NCI-H748 (cell line): ENCODE measurements around the gene CCDC142.

Experiments used
- DNase-seq: peaks from one replicate; lab custom pipeline; 2025; ENCODE audit not compliant: unreplicated experiment; lab: John Stamatoyannopoulos, UW

Gene CCDC142

DNA sequence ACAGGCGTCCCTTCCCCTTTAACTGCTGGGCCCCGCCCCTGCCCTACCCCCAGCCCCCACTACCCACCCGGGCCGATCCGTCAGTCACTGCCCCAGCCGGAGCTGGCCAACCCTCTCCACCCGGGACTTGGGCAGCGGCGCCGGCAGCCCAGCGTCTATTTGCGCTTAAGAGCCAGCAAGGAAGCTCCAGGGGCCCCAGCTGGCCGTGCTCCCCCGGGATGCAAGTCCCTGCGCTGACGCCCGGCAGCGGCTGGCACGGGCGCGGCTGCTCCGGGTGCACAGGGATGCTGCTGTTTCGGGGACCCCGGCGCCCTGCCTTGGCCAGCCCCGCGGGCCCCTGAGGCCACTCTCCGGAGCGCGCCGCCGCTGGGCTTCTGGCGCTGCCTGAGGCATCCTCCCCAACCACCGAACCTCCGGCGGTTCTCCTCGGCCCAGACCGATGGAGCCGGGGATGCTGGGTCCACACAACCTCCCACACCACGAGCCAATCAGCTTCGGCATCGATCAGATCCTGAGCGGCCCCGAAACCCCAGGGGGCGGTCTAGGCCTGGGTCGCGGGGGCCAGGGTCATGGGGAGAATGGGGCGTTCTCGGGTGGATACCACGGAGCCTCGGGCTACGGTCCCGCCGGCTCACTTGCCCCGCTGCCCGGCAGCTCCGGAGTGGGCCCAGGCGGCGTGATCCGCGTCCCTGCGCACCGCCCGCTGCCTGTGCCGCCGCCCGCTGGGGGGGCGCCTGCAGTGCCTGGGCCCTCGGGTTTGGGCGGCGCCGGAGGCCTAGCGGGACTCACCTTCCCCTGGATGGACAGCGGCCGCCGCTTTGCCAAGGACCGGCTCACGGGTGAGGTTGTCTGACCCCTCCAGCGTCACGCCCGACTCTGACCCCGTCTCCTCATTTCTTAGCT lies 31.8 kb upstream of the CCDC142 start, which contains the start of gene TLX2:
Gene TLX2 (plus strand): TSS at position 83 of the 903 bp plus-strand sequence. CDS start 357 bp downstream, at position 440.
- DNase-seq, result peak; percentile 69

DNA sequence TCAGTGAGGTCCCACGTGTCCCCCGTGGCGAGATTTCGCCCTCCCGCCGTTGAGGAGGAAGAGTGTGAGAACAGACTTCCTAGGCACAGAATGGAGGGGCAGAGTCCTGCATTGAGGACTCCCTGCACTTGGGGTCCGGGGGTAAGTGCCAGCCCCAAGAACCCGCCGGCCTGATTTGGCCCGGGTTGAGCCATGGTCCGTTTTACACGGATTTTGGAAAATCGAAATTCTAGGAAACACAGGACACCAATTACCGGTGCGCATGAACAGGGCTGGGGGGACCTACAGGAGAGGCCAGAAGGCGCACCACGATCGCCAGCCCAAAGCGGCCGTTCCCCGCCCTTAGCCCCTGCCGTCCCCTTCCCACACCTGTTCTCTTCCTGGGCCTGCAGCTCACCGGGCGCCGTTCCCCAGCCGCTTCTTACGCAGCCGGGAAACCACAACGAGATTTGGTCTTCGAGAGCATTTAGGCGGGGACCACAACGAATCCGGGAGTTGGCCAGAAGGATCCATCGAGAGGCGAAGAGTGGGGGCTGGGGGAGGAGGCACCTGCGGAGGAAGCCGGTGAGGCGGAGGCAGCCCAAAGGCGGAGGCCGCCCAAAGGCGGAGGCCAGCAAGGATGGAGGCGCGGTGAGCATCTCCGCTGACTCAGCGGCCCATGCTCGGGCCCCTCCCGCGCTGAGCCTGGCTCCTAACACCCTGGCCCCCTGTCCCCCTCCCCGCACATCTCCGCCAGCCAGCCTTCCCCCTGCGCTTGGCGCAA lies 31.0 kb upstream of the CCDC142 start:
- peak; percentile 69 for DNase-seq

DNA sequence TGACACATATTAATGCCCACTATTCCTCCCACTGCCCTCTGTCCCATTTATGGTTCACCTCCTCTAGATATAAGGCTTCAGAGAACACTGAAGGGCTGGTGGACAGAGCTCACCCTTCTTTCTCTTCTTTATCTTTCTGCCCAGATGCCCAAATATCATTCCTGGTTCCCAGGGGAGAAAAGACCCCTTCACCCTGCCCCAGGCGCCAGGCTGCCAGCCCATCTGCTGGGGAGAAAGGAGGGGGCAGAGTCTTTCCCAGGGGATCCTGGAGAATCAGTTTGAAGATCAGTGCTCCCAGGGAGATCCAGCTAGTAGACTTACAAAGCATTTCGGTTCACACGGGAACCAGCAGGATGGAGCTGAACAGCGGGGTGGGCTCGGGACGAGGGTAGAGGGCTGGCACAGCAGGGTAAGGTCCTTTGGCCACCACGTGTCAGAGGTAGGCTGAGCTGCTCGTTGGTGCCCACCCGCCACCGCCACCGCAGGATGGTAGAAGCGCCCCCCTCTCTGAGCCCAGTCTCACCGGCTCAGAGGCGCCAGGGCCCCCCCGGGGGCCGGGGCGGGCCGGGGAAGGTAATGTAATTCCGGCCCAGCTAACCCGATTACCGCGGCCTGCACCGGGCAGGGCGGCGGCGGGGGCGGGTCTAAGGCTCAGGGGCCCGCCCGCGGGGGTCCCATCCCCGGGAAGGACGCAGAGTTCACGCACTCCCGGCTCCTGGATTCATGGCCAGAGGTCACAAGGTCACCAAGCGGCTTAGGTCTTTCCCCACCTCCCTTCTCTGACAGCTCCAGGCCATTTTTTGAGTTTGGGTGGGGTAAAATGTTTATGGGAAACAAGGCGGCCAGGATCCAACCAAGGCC lies 30.2 kb upstream of the CCDC142 start:
- peak; percentile 11 for DNase-seq

DNA sequence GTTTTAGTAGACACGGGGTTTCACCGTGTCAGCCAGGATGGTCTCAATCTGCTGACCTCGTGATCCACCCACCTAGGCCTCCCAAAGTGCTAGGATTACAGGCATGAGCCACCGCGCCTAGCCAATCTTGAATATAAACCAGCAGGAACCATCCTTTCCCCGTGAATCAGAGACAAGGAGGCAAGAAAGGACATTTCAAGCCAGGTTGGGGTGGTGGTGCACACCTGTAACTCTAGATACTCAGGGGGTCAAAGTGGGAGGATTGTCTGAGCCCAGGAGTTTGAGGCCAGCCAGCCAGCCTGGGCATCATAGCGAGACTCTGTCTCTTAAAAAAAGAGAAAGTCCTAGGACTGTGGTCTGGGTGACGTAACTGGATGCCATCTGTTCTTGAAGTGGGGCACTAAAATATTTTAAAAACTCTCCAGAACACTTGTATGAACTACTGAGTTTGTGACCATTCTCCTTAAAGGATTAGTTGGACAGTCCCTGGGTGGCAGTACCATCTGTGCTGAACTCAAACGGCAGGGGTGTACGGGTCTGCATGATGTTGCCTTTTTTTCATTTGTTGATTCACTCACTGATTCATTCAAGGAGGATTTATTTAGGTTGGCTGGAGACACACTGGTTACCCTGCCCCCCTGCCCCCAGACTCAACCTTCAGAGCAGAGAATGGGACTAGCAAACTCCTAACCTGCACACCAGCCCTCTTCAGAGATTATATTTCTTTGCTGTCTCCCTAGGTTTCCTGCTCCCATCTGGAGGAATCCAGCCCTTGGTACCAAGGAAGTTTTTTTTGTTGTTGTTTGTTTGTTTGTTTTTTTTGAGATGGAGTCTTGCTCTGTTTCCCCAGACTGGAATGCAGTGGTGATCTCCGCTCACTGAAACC lies 28.5 kb upstream of the CCDC142 start:
- DNase-seq, result no peak

DNA sequence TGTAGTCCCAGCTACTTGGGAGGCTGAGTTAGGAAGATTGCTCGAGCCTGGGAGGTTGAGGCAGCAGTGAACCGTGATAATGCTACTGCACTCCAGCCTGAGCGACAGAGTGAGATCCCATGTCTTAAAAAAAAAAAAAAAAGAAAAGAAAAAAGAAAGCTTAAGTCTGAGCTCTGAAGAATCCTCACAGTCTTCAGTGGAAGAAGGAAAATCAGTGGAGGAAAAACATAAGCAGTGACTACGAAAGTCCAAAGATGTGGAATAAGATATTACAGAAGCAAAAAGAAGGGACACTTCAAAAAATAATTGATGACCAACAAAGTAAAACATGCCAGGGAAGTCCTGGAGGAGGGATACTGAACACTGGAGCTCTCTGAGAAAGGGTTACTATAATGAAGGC lies 27.5 kb upstream of the CCDC142 start:
- DNase-seq, result no peak

DNA sequence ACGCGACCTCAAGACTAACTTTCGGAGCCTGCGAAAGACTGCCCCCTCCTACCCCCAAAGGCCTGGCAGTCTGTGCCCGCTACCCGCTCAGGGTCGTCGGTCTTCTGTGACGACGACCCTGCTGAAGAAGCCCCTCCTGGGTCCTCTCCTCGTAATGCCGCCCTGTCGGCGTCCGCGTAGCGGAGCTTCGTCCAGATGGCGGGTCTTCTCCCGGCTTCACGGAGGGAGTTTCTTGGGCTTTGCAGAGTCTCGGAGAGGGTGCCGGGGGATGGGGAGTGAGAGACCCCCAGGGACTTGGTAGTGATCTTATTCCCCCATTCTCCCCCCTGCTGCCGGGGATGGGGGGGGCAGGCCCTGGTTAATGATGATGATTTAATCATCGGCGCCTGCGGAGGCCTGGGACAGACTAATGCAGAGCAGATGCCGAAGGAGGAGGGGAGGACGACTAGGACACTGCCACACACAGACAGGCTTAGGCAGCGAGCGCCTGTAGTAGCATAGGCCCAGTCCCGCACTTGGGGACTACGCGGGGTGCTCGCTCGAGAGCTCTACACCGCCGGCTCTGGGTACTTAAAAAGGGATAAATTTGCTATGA lies 25.2 kb upstream of the CCDC142 start:
- peak; percentile 77 for DNase-seq

DNA sequence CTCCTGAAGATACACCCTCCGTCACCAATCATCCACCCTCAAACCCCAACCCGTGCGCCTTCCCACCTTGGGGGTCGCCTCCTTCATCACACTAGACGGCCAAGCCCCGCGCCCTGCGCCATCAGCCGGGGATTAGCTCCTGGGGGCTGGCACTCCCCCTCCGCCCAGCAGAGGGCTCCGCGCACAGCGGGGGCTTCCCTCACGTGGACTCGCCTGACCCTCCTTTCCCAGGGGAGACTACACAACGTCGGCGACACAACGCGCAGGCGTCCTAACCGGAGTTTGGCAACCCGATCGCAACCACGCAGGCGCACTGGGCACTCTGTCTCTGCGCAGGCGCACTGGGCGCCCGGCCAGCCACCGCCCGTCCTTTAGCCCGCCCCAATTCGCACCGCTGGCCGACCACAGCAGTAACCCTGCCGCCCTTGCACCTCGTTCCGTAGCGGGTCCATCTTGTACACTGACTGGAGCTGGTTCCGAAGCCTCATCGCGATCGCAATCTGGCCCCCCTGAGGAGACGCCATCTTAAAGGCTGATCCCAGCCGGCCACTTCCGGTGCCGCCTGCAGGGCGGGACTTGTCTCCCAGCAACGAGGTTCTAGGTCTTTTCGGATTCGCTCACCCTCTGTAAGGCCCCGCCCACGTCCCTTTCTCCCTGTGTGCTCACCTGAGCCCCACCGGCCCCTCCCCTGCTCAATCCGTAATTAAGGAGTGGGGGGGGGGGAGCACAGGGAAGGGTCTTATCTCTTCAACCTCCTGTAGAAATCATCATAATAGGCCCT lies 24.5 kb upstream of the CCDC142 start, which contains the start of gene PCGF1:
Gene PCGF1 (minus strand): TSS at position 551 of the 781 bp plus-strand sequence. CDS start 27 bp downstream, at position 524.
- peak; percentile 98 for DNase-seq

DNA sequence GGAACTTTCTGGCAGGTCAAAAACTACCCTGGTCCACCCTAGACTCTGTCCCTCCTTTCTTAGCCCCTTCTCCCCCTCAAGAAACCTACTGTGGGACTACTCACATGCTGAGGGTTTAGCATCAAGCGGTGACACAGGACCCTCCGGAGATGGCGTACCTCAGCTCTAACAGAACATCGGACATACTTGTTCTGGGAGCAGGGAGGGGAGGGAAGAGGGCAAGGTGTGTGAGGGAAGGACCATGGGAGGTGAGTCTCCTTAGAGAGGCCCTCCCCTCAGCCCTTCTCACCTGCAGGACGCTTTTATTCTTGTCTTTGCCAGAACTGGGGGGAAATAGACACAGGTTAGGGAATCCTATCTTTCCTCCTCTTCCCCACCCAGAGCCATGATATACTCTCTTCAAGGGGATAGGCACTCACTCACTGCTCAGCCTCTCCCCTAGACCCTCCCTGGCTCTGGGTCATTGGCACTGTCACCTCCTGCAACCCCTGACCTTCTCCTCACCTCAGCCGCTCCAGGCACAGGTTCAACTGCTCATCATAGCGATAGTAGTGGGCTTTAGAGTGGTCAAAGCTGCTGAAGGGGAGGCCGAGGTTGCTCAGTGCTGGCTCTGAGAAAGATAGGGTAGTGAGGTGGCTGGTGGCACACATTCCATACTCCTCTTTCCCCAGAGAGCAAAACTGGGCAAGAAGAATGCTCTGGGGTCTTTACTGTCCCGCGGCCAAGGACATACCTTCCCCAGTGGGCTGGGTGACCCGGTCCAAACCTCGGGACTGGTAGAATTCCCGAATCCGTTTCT lies 22.8 kb upstream of the CCDC142 start:
- no peak for DNase-seq

DNA sequence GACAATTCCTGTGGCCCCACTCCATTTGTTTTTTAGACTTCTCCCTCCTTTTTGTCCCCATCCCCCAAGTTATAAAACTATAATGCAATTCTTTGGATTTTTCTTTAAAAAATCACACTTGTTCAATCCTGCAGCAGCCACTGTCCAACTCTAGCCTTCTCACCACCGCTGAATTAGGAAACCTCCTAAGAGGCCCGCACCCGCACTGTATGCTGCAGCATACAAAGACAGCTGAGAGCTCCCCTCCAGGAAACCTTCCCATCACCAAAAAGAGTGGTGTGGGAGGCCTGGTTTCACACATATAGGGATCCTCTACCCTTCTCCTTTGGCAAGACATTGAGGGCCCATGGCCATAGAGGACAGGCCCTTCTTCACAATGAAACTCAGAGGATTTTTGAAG lies 21.8 kb upstream of the CCDC142 start:
- no peak for DNase-seq

DNA sequence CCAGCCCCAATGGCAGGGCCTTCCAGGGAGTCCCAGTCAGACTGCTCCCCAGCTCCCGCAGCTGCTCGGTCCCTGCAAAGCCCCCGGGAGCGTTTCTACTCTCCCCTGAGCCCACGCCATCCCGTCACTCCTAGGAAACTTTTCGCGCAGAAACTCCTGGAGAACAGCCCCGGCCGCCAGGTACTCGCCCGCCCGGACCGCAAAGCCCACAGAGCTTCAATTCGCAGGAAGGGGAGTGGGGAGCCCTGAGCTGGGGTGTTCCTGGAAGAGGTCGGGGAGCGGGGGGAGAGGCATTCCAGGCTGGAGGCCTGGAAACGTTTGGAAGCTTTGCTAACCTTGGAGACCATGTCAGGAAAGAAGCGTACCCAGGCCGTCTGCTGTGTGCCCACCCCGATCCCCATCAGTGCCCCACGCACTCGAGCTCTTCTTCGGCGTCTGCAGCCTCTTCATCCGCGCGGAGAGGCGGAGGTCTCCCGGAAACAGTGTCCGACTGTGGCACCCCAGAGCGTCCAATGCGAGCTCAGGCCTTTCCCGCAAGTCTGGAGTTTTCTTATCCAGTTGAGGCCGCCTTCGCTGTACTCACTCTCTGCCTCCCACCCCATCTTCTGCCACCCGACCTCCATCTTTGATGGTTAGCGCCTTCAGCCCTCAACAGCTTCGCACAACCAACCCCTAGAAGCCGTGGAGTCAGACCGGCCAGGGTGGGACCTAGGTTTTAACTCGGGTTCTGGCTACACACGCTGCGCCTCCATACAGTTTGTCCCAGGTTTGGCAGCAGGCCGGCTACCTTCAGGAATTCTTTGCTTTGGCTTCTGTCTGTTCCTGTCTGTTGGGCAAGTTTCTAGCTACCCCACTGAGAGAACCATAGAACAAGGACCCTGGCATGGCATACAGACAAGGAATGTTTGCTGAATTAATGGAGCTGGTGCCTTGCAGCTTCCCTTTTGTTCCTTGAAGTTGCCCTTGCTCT lies 21.0 kb upstream of the CCDC142 start:
- peak; percentile 17 for DNase-seq

DNA sequence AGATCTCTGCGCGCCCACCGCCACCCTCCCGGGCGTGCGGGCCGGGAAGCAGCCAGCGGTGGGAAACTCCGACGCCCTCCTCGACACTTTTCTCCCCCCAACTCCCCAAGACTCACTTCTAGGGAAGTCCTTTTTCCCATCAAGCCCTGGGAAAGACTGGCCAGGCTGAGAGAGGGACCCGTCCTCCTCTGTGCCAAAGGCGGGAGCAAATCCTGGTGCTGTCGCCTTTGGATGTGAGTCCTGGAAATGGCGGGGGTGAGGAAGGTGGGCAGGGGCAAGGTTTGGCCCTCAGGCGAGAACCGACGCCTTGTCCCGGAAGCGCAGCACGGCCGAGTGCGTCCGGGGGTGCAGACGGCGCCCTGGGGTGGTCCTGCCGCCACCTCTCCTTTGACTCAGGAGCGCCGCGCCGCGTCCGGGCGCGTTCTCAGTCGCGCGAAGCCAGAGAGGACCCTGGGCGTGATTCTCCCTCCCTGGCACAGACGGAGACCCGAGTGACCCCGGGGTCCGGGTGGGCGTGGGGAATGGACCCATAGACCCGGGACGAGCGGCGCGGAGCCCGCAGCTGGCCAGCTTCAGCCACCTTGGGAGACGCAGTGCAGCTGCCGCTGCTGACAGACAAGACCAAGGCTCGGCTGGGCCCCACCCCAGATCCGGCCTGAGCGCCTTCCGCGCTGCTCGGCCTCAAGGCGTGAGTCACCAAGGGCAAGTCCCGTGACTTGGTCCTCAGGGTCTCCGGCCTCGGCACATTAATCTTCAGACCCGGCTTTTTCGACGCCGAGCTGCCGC lies 20.1 kb upstream of the CCDC142 start:
- DNase-seq, result peak; percentile 57

DNA sequence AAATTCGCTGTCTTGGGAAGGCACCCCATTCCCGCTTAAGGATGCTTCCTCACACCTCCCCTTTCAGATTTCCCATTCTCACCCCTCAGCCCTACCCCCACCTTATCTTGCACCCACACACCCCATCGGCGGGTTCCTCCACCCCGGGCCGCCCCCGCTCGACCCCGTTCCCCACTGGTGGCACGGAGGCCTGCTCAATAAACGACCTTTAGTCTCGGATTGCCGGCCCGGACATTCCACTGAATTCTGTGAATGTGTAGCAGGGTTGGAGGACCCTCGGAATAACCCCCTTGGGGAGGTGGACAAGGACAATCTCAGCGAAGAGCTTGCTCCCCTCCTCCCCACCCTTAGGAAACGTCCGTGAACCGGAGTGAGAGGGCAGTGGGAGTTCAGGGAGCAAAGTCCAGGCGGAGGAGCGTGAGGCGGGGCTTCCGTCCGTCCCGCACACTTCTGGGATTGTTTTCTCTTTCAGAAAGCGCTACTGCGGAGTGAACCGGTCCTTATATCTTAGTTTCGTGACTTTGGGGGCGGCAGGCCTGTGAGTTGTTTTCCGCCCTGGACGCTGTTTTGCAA lies 19.4 kb upstream of the CCDC142 start:
- DNase-seq, result no peak

DNA sequence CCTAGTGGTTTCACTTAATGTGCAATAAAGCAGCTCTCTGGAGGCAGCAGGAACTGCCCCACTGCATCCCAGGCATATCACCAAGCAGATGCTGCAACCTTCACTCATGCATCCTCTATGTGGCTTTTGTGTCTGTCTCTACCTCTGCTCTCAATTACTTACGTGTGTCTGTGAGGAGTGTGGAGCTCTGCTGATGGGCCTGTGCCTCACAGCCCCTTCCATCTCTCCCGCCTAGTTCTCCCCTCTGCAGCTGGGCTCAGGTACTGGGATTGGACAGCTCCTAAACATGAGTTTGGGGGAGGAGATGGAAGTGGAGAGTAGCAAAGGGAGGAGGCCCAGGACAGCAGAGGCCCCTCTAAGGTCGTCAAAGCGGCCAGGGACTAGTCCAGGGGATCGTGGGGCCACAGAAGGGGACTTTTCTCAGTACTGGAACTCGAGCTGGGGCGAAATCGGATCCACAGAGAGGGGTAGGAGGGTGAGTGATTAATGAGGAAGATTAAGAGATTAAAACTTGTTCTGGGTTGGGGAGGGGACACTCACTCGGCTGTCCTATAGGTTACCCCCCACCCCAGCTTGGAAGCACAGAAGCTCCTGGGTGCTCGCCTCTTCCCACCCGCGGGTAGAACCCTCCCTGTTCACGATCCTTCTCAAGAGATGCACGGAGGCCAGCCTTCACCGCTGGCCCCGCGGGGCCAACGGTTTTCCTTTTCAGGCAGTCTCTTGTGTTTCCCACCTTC lies 18.7 kb upstream of the CCDC142 start:
- no peak for DNase-seq

DNA sequence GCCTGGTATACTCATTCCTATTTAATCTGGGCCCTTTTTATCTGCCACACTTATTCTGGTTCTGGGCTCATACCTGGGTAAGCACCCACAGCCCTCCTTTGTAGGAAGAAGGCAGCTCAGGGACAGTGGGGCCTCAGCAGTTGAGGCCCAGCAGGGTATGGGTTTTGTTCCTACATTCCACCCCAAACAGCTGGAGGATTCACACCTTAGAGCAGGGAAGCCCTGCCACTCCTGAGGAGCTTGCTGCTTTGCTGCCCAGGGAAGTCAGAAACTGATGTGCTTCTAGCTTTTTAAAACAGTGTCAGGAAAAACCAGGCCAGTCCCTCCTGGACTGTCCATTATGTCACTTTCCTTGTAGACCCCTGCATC lies 17.8 kb upstream of the CCDC142 start:
- no peak for DNase-seq

DNA sequence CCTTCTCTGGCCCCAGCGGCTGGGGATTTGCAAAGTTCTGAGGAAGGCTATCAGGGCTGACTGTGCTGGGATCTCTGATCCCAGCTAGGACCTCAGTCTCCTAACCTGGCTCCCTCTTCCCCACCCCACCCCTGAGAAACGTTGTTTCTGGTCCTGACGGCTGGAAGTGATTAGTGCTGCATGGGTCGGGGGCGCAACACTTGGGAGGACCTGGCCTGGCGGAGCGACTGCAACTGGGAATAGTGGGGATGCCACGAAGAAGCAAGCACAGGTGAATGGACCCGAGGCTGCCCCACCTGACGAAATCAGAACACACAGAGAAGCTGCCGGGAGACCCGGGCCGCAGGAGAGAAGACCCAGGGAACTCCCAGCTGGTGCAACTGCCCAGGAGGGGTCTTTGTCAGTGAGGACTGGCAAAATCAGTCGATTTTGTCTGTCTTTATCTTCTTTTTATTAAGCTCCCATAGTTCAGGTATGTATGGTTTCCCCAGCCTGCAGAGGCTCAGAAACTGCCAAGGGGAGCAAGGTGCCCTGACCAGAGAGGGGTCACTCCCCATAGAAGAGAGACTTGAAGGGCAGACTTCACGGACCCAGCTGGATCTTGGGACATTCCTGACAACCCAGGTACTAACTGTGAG lies 17.3 kb upstream of the CCDC142 start:
- DNase-seq, result no peak
